CD4-positive, alpha-beta T cell treated with Interleukin-6 for 4 hours (primary cell): Measurements from ENCODE around the gene BCL11A.
"Not testable (repeated sequence)": the region's sequence is repeated elsewhere in the genome, so short reads cannot be mapped to it uniquely, and the experiment has no call there.

ENCODE experiments used
- DNase-seq: peaks from one replicate; pipeline ENCODE4 v3.0.0-alpha.2; 2020; ENCODE audit warnings: mixed read lengths

The BCL11A gene

GRCh38 chr2:60422826-60423483 lies 130.5 kb downstream of the BCL11A start:
- no peak for DNase-seq

- DNase-seq = not testable (repeated sequence)
Observed at GRCh38 chr2:60417210-60417609, 136.2 kb downstream of the BCL11A start.

- no peak for DNase-seq
Observed at GRCh38 chr2:60416221-60417008, 137.0 kb downstream of the BCL11A start.

- no peak for DNase-seq
Observed at GRCh38 chr2:60415814-60416213, 137.6 kb downstream of the BCL11A start.

GRCh38 chr2:60414495-60415138 lies 138.8 kb downstream of the BCL11A start:
- DNase-seq = no peak

GRCh38 chr2:60413814-60414168 lies 139.7 kb downstream of the BCL11A start:
- no peak for DNase-seq

GRCh38 chr2:60413069-60413813 lies 140.2 kb downstream of the BCL11A start:
- no peak for DNase-seq

GRCh38 chr2:60412620-60413019 lies 140.8 kb downstream of the BCL11A start:
- no peak for DNase-seq

- no peak for DNase-seq
Observed at GRCh38 chr2:60412027-60412426, 141.4 kb downstream of the BCL11A start.

- no peak for DNase-seq
Observed at GRCh38 chr2:60411295-60411694, 142.2 kb downstream of the BCL11A start.

- DNase-seq = no peak
Observed at GRCh38 chr2:60410456-60411146, 142.9 kb downstream of the BCL11A start.

- DNase-seq = no peak
Observed at GRCh38 chr2:60409531-60409871, 144.0 kb downstream of the BCL11A start.

- DNase-seq = no peak
Observed at GRCh38 chr2:60408811-60409530, 144.5 kb downstream of the BCL11A start.

GRCh38 chr2:60408207-60408606 lies 145.2 kb downstream of the BCL11A start:
- no peak for DNase-seq

GRCh38 chr2:60407398-60407797 lies 146.1 kb downstream of the BCL11A start:
- DNase-seq = no peak

GRCh38 chr2:60406192-60406591 lies 147.3 kb downstream of the BCL11A start:
- no peak for DNase-seq

- DNase-seq = no peak
Observed at GRCh38 chr2:60405271-60405919, 148.1 kb downstream of the BCL11A start.
